HG03575 (cell line): ENCODE data around the gene SLC39A5.

ENCODE experiments used
- ATAC-seq: cut with Tn5 transposase; IDR thresholded peaks from one replicate; pipeline ENCODE4 v1.9.1; 2021; ENCODE audit not compliant: unreplicated experiment, insufficient number of reproducible peaks, low FRiP score; ENCODE audit errors: extremely low read depth

Gene SLC39A5

GRCh38 chr12:56208006-56208405, 21.8 kb upstream of the SLC39A5 start:
- no peak for ATAC-seq

- no peak for ATAC-seq
These were observed 17.5 kb upstream of the SLC39A5 start for GRCh38 chr12:56212361-56212760.

- ATAC-seq: no peak
These were observed 16.0 kb upstream of the SLC39A5 start for GRCh38 chr12:56213878-56214277.

DNA sequence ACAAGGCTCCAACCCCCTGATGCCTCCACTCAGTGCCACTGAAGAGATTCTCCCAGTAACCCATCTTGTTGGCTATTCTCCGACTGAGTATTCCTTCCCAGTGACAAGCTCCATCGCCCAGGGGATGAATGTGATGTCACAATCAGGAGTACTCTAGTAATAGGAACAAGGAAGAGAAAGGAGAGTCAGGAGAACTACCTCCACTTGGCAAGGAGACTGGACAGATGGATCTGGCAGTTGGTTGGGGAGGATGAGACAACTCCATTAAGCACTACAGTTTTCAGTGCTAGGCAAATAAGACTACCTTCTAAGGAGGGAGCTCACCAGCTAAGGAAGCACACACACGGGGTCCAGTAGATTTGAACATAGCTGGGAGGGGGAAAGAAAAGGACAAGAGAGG, 13.4 kb upstream of the SLC39A5 start:
- no peak for ATAC-seq

GRCh38 chr12:56219840-56220239, 10.0 kb upstream of the SLC39A5 start:
- ATAC-seq: no peak

- no peak for ATAC-seq
These were observed 9.1 kb upstream of the SLC39A5 start for GRCh38 chr12:56220611-56221231.

- no peak for ATAC-seq
These were observed 8.6 kb upstream of the SLC39A5 start for GRCh38 chr12:56221232-56221756.

GRCh38 chr12:56221757-56222530, 7.9 kb upstream of the SLC39A5 start, which contains the start of gene RNF41:
RNF41 (minus strand) TSS chr12:56221922; CDS start chr12:56214047, 7,875 bp downstream.
- peak; percentile 58 for ATAC-seq

- ATAC-seq: no peak
These were observed 7.3 kb upstream of the SLC39A5 start for GRCh38 chr12:56222531-56222895.

DNA sequence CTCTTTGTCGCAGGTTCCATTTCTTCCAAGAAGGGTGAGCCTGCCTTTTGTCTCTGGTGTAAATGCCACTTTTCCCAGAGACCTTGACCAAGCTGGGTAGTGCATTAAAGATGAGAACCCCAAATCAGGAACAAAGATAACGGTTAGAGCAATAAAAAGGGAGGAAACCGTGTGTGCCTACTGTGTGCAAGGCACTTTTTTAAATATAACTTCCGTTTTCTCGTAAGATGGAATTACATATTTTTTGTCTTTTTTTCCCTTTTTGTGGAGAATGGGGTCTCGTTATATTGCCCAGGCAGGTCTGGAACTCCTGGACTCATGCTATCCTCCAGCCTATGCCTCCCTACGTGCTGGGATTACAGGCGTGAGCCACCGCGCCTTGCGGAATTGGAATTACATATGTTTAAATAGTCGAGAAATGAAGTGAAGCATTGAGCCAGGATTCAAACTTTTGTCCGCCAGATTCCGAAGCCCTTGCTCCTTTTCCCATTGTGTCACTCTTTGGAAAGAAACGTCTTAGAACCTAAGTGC, 6.2 kb upstream of the SLC39A5 start:
- no peak for ATAC-seq

- ATAC-seq: peak; percentile 51
These were observed 5.6 kb upstream of the SLC39A5 start, which contains the start of gene NABP2 for GRCh38 chr12:56224102-56224701. NABP2 (plus strand) TSS chr12:56224342; CDS start chr12:56224857, 515 bp downstream.

- no peak for ATAC-seq
These were observed 4.9 kb upstream of the SLC39A5 start for GRCh38 chr12:56224954-56225353.

- ATAC-seq: no peak
These were observed 769 bp upstream of the SLC39A5 start for GRCh38 chr12:56229082-56229481.

- no peak for ATAC-seq
These were observed 757 bp downstream of the SLC39A5 start for GRCh38 chr12:56230432-56231183.

DNA sequence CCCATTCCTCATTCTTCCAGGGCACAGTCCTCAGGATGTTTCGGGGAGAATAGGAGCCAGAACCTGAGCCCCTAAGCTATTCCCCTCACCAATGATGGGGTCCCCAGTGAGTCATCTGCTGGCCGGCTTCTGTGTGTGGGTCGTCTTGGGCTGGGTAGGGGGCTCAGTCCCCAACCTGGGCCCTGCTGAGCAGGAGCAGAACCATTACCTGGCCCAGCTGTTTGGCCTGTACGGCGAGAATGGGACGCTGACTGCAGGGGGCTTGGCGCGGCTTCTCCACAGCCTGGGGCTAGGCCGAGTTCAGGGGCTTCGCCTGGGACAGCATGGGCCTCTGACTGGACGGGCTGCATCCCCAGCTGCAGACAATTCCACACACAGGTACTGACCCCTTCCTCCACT, 1.3 kb downstream of the SLC39A5 start:
- no peak for ATAC-seq

DNA sequence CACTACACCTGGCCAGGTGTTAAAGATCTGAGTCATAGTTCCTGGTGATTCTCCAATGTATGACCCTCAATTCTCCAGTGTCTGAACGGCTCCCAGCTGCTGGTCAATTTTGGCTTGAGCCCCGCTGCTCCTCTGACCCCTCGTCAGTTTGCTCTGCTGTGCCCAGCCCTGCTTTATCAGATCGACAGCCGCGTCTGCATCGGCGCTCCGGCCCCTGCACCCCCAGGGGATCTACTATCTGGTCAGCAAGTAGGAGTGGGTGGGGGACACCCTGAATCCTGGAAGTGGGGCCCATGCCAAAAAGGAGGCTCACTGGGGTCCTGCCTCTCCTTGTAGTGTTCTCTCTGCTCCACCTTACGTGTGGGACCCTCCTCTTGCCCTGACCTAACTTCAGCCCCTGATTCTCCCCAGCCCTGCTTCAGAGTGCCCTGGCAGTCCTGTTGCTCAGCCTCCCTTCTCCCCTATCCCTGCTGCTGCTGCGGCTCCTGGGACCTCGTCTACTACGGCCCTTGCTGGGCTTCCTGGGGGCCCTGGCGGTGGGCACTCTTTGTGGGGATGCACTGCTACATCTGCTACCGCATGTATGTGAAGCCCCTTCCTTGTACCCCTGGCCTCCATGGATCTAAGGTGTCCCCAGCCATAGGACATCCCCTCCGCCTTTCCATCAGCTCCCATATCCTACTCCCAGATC, 5.0 kb downstream of the SLC39A5 start:
- no peak for ATAC-seq

DNA sequence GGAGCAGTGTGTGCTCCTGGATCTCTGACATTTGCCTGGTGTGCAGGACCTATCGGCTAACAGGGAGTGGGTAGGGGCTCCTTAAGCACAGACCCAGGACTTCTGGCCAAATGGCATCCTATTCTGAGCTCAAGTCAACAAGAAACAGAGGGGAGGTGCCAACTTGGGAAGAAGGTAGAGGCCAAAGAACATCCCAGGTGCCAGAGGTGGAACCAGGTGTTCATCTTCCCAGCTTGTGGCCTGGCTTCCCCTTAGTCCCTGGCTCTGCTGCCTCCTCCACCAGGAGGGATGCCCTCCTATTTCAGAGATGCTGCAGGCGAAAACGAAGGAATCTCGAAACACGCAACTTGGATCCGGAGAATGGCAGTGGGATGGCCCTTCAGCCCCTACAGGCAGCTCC, 6.2 kb downstream of the SLC39A5 start:
- ATAC-seq: no peak

GRCh38 chr12:56236985-56237384, 7.1 kb downstream of the SLC39A5 start:
- ATAC-seq: no peak
